Measurements from ENCODE around the gene CD276. TPM values are rescaled to one million over a fixed set of nuclear protein-coding genes. Genes with fewer than 3 reads are reported as not detected.

CD276 gene
- total and polyA plus RNA-seq, 2 experiments from 2014 or later, result 127 to 172 TPM

GRCh38 chr15:73760330-73761329 lies 76.4 kb downstream of the CD276 start:
- H3K9me3 ChIP-seq (ENCODE audit: low read depth), result no peaks in the 10 kb centered on the region
- no peaks in the 10 kb centered on the region for H3K4me1 ChIP-seq (ENCODE audit: low read depth)
- no peak overlapping the region for H3K27ac ChIP-seq
- no peak for TF ChIP-seq CTCF (IDR thresholded peaks at IDR 0.05; ENCODE audit: low read depth, low read length)
- H3K27me3 ChIP-seq, result peaks cover 4% of the 10 kb centered on the region
- H3K4me3 ChIP-seq, result no peak overlapping the region
- H3K36me3 ChIP-seq, result no peaks in the 10 kb centered on the region
- no peak for DNase-seq (ENCODE audit: low read depth in 1 of 2, low spot score in 1 of 2)

- Histone ChIP-seq H3K36me3 (no peaks in the 10 kb centered on the region), H3K27ac (no peak overlapping the region), H3K9me3 (ENCODE audit: low read depth) (no peaks in the 10 kb centered on the region), H3K27me3 (peaks cover 4% of the 10 kb centered on the region), H3K4me3 (no peak overlapping the region), H3K4me1 (ENCODE audit: low read depth) (no peaks in the 10 kb centered on the region)
- TF ChIP-seq CTCF (IDR thresholded peaks at IDR 0.05; ENCODE audit: low read depth, low read length), result no peak
- peak in 1 of 2 donors; percentile 29 for DNase-seq (ENCODE audit: low read depth in 1 of 2, low spot score in 1 of 2)
These were observed 79.7 kb downstream of the CD276 start for GRCh38 chr15:73763931-73764330.

Other genes with a start within 250 kb of the CD276 start
- gene REC114, start 241.2 kb upstream of the CD276 start, total RNA-seq, result 2.3 and 2.8 TPM in 2 replicates
- gene REC114, start 241.2 kb upstream of the CD276 start, polyA plus RNA-seq, result 2.3 and 4.9 TPM in 2 replicates
- gene NPTN, start 51.0 kb upstream of the CD276 start, total RNA-seq, result 243 and 360 TPM in 2 replicates
- gene NPTN, start 51.0 kb upstream of the CD276 start, polyA plus RNA-seq, result 256 and 375 TPM in 2 replicates
- 9.6 and 15.8 TPM in 2 replicates for gene INSYN1, start 69.0 kb downstream of the CD276 start, total RNA-seq
- gene INSYN1, start 69.0 kb downstream of the CD276 start, polyA plus RNA-seq, result 5.4 and 9.2 TPM in 2 replicates
- not detected in 2 replicates for gene TBC1D21, start 189.2 kb downstream of the CD276 start, total RNA-seq
- not detected in 2 replicates for gene TBC1D21, start 189.2 kb downstream of the CD276 start, polyA plus RNA-seq
- gene LOXL1, start 242.1 kb downstream of the CD276 start, total RNA-seq, result 54.5 and 79.4 TPM in 2 replicates
- 82.3 and 92.4 TPM in 2 replicates for gene LOXL1, start 242.1 kb downstream of the CD276 start, polyA plus RNA-seq